Stimulated activated naive CD8-positive, alpha-beta T cell treated with anti-CD3 and anti-CD28 coated beads, Interleukin-15, Interleukin-2, amounts not matched to agents 100 ng/mL and 50 ng/mL, for 24 hours (primary cell): ENCODE data around the gene NTRK1.

Source experiments
- H3K27ac Mint-ChIP-seq: one replicate; pipeline ENCODE4 v1.8.0; 2021; ENCODE audit warnings: mild to moderate bottlenecking, mixed read lengths
- H3K27me3 Mint-ChIP-seq: one replicate; pipeline ENCODE4 v1.8.0; 2021; ENCODE audit warnings: mixed read lengths
- H3K36me3 Mint-ChIP-seq: one replicate; pipeline ENCODE4 v1.8.0; 2021; ENCODE audit warnings: low read depth, mixed read lengths
- H3K4me1 Mint-ChIP-seq: one replicate; pipeline ENCODE4 v1.8.0; 2021; ENCODE audit warnings: low read depth, mixed read lengths
- H3K4me3 Mint-ChIP-seq: one replicate; pipeline ENCODE4 v1.8.0; 2021; ENCODE audit warnings: mild to moderate bottlenecking, mixed read lengths
- H3K9me3 Mint-ChIP-seq: one replicate; pipeline ENCODE4 v1.8.0; 2021; ENCODE audit warnings: mixed read lengths

Gene NTRK1

DNA sequence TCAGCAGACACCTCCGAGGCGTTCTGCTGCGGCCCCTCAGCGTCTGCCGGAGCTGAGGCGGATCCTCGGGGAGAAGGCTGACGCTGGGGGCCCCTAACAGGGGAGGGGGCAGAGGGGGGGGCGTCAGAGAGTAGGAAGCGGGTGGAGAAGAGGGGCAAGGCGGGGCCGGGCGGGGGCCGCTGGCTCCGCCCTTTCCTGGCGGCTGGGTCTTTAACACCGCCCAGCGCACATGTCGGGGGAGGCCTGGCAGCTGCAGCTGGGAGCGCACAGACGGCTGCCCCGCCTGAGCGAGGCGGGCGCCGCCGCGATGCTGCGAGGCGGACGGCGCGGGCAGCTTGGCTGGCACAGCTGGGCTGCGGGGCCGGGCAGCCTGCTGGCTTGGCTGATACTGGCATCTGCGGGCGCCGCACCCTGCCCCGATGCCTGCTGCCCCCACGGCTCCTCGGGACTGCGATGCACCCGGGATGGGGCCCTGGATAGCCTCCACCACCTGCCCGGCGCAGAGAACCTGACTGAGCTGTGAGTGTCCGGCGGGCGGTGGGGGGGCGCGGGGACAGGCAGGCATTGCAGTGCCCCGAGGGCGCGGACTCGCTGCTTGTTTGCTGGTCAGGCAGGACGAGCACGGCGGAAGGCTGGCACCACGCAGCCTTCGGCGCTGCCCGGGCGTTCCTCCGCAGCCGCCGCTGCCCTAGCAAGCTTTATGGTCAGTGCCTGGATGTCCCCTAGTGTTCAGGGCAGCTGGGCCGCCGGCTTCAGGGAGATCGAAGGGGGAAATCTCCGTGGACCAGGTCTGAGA is at the start of gene NTRK1:
NTRK1 (plus strand) TSS at position 238 of the 796 bp plus-strand sequence; CDS start at position 308, 70 bp downstream.
- H3K4me3 Mint-ChIP-seq = peak within 1 kb of the TSS; percentile 80
- no peak within 1 kb of the TSS for H3K27ac Mint-ChIP-seq
- H3K4me1 Mint-ChIP-seq = peaks cover 57% of the 10 kb centered on the region
- no peaks in the 10 kb centered on the region for H3K36me3 Mint-ChIP-seq
- no peaks in the 10 kb centered on the region for H3K9me3 Mint-ChIP-seq
- H3K27me3 Mint-ChIP-seq = peaks cover 64% of the 10 kb centered on the region

DNA sequence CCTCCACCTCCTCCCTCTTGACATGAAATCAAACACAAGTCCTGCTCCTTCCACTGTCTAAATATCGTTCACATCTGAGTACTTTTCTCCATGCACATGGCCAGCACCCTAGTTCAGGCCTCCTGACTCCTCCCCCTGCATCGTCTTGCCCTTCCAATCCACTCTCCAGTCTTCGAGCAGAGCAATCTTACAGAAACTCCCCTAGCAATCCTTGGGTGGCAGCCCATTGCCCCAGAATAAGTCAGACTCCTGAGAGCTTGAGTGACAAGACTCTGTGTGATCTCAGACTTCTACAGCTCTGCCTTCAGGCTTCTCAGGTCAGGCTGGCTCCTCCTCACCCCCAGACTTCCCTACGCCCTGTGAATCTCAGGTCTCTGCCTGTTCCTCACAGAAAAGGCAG is 49.5 kb upstream of the NTRK1 start:
- H3K27ac Mint-ChIP-seq = peak overlapping the region; percentile 100
- H3K9me3 Mint-ChIP-seq = no peaks in the 10 kb centered on the region
- peaks cover 93% of the 10 kb centered on the region for H3K36me3 Mint-ChIP-seq
- peak overlapping the region; percentile 87 for H3K4me3 Mint-ChIP-seq
- H3K27me3 Mint-ChIP-seq = no peaks in the 10 kb centered on the region
- peaks cover 81% of the 10 kb centered on the region for H3K4me1 Mint-ChIP-seq

DNA sequence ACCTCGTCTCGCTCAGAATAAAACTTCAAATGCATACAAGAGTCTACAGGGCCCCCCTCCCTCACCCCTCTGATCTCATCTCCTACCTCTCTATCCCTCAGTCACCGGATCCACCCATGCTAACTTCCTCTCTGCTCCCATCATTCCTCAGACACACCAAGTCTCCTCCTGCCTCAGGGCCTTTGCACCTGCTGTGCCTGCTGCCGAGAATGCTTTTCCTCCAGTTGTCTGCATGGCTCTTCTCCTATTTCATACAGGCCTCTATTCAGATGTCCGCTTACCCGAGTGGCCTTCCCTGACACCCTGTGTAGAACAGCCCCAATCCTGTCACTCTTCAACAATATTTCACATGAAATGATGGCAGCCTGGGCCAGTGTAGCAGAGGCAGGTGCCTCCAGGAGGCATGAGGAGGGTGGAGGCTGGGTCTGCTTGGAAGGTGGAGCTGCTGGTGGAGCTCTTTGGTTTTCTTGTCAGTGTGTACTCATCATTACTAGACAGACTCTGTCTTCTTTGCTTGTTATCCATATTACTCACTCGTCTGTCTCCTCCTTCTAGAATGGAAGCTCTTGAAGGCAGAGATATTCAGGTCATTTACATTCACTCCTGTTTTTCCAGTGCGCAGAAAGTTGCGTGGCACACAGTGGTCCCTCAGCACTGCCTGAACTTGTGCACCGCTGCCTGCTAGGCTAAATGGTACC is 48.2 kb upstream of the NTRK1 start:
- H3K27me3 Mint-ChIP-seq = no peaks in the 10 kb centered on the region
- H3K9me3 Mint-ChIP-seq = no peaks in the 10 kb centered on the region
- peaks cover 87% of the 10 kb centered on the region for H3K36me3 Mint-ChIP-seq
- H3K4me3 Mint-ChIP-seq = peak overlapping the region; percentile 87
- H3K4me1 Mint-ChIP-seq = peaks cover 82% of the 10 kb centered on the region
- H3K27ac Mint-ChIP-seq = peak overlapping the region; percentile 100

DNA sequence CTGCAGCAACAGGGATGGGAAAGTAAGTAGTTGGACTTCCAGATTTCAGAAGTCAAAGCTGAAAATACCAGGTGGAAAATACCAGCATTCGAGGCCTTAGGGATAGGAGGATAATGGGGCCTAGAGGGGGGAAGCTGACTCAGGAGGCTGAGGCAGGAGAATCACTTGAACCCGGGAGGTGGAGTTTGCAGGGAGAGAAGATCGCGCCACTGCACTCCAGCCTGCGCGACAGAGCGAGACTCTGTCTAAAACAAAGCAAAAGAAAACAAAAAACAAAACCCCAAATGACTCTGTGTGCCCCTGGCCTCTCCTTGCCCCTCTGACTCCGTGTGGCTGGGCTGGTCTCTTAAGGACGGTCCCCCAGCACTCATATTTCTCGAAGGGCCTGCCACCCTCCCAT is 47.4 kb upstream of the NTRK1 start:
- Mint-ChIP-seq H3K27me3 (no peaks in the 10 kb centered on the region), H3K36me3 (peaks cover 80% of the 10 kb centered on the region), H3K9me3 (no peaks in the 10 kb centered on the region), H3K4me3 (peak overlapping the region; percentile 87), H3K27ac (peak overlapping the region; percentile 100), H3K4me1 (peaks cover 81% of the 10 kb centered on the region)

DNA sequence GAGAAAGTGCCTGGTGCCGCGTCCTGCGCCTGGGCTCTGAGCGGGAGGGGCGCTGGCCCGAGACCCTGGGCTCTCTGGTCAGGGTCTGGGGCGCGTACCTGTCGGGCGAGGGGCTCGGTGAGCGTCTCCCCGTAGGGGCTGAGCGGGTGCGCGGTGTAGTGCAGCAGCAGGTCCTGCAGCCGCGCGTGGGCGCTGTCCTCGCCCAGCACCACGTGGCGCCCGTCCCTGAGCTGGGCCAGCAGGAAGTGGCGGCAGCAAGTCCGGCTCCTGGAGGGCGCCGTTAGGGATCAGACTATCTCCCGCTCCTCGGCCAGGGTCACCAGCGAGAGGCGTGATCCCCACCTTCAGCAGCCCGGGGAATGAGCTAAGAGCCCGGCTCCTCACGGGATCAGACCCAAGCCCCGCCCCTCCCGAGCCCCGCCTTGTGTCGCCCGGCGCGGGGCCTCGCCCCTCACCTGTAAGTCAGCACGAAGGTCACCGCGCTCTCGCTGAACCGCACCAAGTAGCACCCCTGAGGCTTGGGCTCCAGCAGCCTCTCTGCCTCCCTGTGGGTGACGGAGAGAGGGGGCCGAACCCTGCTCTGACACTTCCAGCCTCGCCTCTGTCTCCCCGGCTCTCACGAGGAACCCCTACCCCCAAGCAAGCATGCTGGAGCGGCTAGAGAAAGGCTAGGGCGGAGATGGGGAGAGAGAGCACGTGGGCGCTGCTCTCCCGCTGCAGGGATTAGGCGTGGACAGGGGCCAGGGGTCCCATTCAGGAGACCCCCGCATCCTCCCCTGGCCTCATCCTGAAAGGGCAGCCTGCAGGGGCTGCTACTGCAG is 46.7 kb upstream of the NTRK1 start:
- peaks cover 79% of the 10 kb centered on the region for H3K4me1 Mint-ChIP-seq
- H3K4me3 Mint-ChIP-seq = peak overlapping the region; percentile 87
- no peaks in the 10 kb centered on the region for H3K27me3 Mint-ChIP-seq
- H3K27ac Mint-ChIP-seq = peak overlapping the region; percentile 100
- peaks cover 76% of the 10 kb centered on the region for H3K36me3 Mint-ChIP-seq
- no peaks in the 10 kb centered on the region for H3K9me3 Mint-ChIP-seq

DNA sequence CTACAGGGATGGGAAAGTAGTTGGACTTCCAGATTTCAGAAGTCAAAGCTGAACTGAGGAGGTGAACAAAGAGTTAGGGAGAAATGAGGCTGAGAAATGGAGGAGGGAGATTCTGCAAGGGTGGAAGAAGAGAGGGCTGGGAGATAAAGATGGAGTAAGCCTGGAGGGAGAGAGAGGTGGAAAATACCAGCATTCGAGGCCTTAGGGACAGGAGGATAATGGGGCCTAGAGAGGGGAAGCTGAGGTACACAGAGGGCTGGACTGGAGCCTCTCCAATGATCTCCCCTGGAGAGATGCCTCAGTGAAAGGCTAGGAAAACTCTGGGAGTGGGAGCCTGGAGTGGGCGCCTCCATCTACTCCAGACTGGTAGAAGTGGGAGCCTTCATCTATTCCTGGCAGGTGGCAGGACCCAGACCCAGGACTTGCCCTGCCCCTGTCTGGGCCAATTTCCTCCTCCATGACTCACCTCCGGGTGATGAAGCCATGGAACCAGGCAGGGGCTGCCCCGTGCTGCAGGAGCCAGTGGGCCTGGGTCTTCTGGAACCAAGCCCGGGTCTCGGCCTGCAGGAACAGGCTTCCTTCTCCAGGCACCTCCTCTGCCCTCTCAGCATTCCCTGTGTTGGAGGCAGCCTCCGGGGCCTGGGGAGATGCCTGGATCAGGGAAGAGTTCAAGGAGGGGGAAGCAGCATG is 45.9 kb upstream of the NTRK1 start:
- Mint-ChIP-seq H3K4me1 (peaks cover 77% of the 10 kb centered on the region), H3K27me3 (no peaks in the 10 kb centered on the region), H3K4me3 (peak overlapping the region; percentile 87), H3K27ac (peak overlapping the region; percentile 100), H3K9me3 (no peaks in the 10 kb centered on the region), H3K36me3 (peaks cover 70% of the 10 kb centered on the region)

DNA sequence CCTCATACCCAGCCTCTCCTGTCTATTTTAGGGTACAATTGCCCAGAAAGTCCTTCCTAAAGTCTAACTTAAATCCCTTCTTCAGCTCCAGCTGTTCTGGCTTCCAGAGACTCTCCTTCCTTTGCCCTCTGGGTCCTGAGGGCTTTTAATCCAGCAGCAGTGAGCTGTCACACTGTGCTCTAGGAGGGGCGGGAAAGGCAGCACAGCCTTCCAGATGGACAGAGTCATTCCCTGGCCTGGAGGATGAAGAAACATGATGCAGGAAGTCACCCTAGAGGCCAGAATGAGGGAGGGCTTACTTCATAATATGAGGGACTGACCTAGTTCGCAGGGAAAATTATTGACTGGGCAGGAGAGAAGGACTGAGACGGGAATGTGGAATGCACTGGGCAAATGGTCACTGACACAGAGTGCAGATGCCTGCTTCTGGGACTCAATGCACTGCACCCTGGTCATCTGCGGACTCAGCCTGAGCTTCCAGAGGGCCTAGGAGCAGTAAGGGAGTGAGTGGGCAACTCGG is 45.3 kb upstream of the NTRK1 start:
- no peaks in the 10 kb centered on the region for H3K9me3 Mint-ChIP-seq
- H3K36me3 Mint-ChIP-seq = peaks cover 63% of the 10 kb centered on the region
- peaks cover 75% of the 10 kb centered on the region for H3K4me1 Mint-ChIP-seq
- H3K4me3 Mint-ChIP-seq = peak overlapping the region; percentile 87
- no peaks in the 10 kb centered on the region for H3K27me3 Mint-ChIP-seq
- H3K27ac Mint-ChIP-seq = peak overlapping the region; percentile 100

DNA sequence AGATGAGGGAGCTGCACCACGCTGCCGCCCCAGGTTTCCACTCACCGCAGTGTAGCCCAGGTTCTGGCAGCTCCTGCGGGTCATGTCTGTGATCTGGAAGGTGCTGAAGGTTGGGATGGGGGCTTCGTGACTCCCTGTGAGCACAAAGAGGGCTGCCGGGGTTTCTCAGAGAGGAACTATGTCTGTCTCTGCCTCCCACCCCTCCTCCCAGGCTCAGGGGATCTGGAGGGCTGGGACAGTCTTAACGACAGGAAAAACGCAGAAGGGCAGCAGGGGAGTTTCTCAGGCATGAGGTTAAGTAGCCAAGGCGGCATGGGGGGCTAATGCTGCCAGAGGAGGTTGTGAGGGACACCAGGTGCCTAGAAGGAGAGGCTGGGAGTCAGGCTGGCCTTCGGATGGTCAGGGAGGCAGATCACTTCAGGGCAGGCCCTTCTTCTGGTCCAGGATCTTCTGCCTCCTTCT is 44.7 kb upstream of the NTRK1 start:
- Mint-ChIP-seq H3K27me3 (no peaks in the 10 kb centered on the region), H3K4me1 (peaks cover 77% of the 10 kb centered on the region), H3K9me3 (peaks cover 6% of the 10 kb centered on the region), H3K4me3 (peak overlapping the region; percentile 87), H3K27ac (peak overlapping the region; percentile 100), H3K36me3 (peaks cover 66% of the 10 kb centered on the region)

DNA sequence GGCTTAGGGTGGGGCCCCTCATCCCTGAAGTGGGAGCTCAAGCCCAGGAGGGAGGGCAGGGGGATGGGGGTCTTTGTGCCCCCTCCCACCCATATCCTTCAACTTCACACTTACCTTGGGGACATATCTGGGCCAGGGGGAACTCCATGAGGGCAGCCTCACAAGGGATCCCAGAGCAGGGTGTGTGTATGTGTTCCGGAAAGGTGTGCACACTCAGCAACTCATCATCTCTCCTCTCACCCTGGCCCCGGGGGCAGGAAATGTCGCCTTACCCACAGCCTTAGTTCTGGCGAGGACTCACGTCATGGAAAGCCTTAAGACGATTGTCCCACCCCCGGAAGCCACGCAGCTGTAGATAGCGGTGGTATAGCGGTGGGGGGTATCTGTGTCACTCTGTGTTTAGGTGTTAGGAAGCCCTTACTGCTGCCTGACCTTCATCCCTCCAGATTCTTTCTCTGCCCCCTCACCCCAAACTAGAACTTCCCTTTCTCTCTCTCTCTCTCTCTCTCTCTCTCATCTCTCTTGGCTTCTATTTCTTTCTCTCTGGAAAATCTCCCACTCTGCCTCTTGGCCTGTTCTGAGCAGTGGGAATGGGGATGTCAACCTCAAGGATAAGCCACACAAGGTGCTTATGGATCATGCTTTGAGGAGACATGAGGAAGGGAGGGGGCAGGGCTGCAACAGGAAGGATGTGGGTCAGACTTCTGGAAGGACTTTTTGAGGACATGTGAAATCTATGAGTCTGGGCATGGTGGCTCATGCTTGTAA is 43.9 kb upstream of the NTRK1 start, which contains the start of gene SH2D2A:
SH2D2A (minus strand) TSS at position 288 of the 768 bp plus-strand sequence; CDS start at position 148, 140 bp downstream.
- peak within 1 kb of the TSS; percentile 100 for H3K27ac Mint-ChIP-seq
- peaks cover 77% of the 10 kb centered on the region for H3K4me1 Mint-ChIP-seq
- H3K36me3 Mint-ChIP-seq = peaks cover 63% of the 10 kb centered on the region
- H3K4me3 Mint-ChIP-seq = peak within 1 kb of the TSS; percentile 87
- H3K9me3 Mint-ChIP-seq = peaks cover 12% of the 10 kb centered on the region
- H3K27me3 Mint-ChIP-seq = no peaks in the 10 kb centered on the region

DNA sequence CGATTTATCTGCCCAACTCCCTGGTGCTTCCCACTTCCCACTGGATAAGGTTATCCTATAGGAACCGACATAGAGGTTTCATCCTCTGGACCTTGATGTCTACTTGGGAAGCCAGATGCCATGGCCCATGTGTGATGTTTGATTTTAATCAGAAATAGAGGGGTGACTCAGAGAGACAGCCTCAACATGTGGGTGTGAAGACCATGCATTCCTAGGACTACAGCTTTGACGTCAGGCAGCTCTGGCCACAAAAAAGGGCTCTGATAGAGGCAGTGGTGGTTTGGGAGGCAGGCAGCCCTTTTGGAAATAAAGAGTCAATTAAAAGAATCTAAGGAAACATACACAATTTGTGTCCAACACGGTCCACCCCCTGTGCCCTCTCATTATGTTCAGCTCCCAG is 38.9 kb upstream of the NTRK1 start:
- H3K27ac Mint-ChIP-seq = peak overlapping the region; percentile 90
- peak overlapping the region; percentile 30 for H3K4me3 Mint-ChIP-seq
- peaks cover 13% of the 10 kb centered on the region for H3K36me3 Mint-ChIP-seq
- H3K9me3 Mint-ChIP-seq = peaks cover 12% of the 10 kb centered on the region
- peaks cover 59% of the 10 kb centered on the region for H3K4me1 Mint-ChIP-seq
- H3K27me3 Mint-ChIP-seq = no peaks in the 10 kb centered on the region

DNA sequence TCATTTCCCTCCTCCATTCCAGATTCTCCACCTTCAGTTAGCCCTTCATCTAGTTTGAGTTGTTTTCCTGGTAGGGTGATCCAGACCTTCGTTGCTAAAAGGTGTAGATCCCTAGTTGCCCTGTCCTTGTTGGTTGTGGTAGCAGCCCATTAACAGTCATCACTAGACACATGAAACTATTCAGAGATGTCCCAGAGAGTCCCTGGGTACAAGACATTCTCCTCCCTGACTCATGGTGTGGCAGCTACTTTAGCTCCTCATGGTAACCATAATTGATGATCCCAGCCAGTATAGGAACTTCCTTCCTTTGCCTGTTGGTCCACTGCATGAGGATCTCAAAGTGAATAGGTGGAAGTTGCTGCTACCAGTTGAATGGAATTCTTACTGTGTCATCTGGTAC is 38.0 kb upstream of the NTRK1 start:
- peaks cover 51% of the 10 kb centered on the region for H3K4me1 Mint-ChIP-seq
- H3K4me3 Mint-ChIP-seq = peak overlapping the region; percentile 4

DNA sequence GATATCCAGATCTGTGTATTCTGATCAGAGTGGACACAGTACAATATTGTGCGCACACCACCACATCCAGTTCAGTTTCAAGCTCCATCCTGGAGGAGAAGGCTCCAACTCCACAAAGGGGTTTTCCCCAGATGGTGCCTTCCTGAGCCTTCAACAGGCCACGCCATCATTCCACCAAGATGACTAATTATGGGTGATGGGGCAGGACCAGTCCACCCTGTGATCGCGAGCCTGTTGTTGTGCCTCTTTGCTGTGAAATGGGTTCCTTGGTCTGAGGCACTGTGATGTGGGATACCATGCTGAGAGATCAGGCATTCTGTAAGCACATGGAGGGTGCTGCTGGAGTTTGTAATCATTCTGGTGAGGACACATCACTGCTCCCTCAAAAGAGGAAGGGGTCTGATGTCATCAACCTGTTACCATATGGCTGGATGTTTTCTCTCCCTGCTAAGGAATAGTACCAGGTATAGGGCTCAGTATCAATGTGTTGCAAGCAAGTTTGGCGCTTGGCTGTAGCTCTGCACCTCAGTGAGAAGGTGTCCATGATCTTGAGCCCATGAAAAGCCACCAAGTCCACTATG is 37.4 kb upstream of the NTRK1 start:
- Mint-ChIP-seq H3K4me3 (no peak overlapping the region), H3K4me1 (peaks cover 48% of the 10 kb centered on the region), H3K9me3 (peaks cover 12% of the 10 kb centered on the region)

More for the DNA sequence above, 38.0 kb upstream of the NTRK1 start:
- peaks cover 12% of the 10 kb centered on the region for H3K9me3 Mint-ChIP-seq
- peaks cover 13% of the 10 kb centered on the region for H3K36me3 Mint-ChIP-seq
- no peaks in the 10 kb centered on the region for H3K27me3 Mint-ChIP-seq
- peak overlapping the region; percentile 90 for H3K27ac Mint-ChIP-seq

DNA sequence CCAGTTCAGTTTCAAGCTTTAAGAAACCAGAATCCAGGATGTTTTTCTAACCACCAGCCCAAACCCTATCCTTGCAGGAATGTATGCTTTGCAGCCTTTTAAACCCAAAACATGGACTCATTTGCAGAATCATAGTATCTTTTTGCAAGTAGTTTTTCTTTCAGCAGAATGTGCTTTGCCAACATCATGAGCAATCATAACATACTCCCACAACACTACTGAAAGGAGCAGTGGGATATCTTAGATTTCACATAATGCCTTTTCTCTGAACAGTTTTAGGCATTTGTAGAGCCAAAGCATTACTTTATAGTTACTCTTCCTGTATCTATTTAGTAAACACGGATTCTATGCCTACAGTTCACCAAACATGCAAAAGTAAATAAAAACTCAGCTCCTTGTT is 34.0 kb upstream of the NTRK1 start:
- Mint-ChIP-seq H3K36me3 (no peaks in the 10 kb centered on the region), H3K27me3 (peaks cover 7% of the 10 kb centered on the region), H3K4me1 (peaks cover 29% of the 10 kb centered on the region), H3K27ac (no peak overlapping the region), H3K9me3 (no peaks in the 10 kb centered on the region), H3K4me3 (no peak overlapping the region)

More for the DNA sequence above, 37.4 kb upstream of the NTRK1 start:
- Mint-ChIP-seq H3K27me3 (no peaks in the 10 kb centered on the region), H3K27ac (peak overlapping the region; percentile 90), H3K36me3 (peaks cover 12% of the 10 kb centered on the region)
